ENCODE results near the gene SAMD5.

DNA sequence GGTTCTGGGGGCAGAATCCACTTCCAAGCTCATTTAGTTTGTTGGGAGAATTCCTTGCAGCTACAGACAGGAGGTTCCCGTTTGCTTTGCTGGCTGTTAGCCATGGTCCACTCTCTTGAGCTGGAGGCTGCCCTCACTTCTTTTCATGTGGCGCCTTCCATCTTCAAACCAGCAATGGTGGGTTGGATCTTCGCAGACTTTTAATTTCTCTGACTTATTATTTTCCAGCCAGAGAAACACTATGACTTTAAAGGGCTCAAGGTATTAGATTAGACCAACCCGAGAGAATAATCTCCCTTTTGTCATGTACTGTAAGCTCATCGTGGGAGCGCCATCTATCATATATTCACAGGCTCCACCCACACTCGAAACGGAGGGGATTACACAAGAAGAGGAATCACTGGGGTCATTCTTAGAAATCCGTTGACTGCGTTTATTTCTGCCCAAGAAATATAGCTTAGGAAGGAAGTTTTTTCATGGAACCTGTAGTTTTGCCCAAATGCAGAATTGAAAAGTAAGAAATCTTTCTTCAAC lies 38.9 kb downstream of the SAMD5 start:
- TF ChIP-seq GATA3 (IDR thresholded peaks at IDR 0.05; ENCODE audit: low read depth, low read length), result no peak
- TF ChIP-seq GATA2 (IDR thresholded peaks at IDR 0.05; ENCODE audit: low read depth, low read length), result no peak
